Measurements from ENCODE around the gene ZNF765. TPM values are rescaled to one million over a fixed set of nuclear protein-coding genes. Genes with fewer than 3 reads are reported as not detected.

Gene ZNF765
- total and polyA plus RNA-seq, 2 experiments from 2014 or later, result 10.3 to 33.4 TPM

- Histone ChIP-seq H3K79me2 (replicated peaks; ENCODE audit: insufficient read depth) (peaks cover 31% of the 10 kb centered on the region), H2AFZ (peak within 1 kb of the TSS; percentile 44; the same call in 1 of the 2 replicates), H3K4me1 (ENCODE audit: insufficient read depth) (peaks cover 16% of the 10 kb centered on the region; the same call in 1 of the 2 replicates), H3F3A (replicated peaks; ENCODE audit: low read depth) (0 out of 2 replicates have a peak, but pooled peaks cover 4% of the 10 kb centered on the region), H4K20me1 (replicated peaks; ENCODE audit: insufficient read depth) (peaks cover 8% of the 10 kb centered on the region), H3K4me3 (peak within 1 kb of the TSS; percentile 85), H3K36me3 (ENCODE audit: insufficient read depth) (peaks cover 9% of the 10 kb centered on the region; the same call in 1 of the 2 replicates), H3K4me2 (peak within 1 kb of the TSS; percentile 82), H3K9me2 (ENCODE audit: insufficient read depth) (no peaks in the 10 kb centered on the region), H3K27me3 (ENCODE audit: insufficient read depth) (no peaks in the 10 kb centered on the region), H3K27ac (ENCODE audit: low read depth) (peak within 1 kb of the TSS; percentile 93)
- H3K27me3 Mint-ChIP-seq (ENCODE audit: insufficient read depth, low read depth, poor library complexity), result peaks cover 8% of the 10 kb centered on the region
- H3K36me3 Mint-ChIP-seq (ENCODE audit: low read depth), result peaks cover 23% of the 10 kb centered on the region
- ATAC-seq (peak; percentile 95), DNase-seq (ENCODE audit: low spot score) (peak; percentile 98)
- peak within 1 kb of the TSS; percentile 96 for H3K27ac Mint-ChIP-seq
- peaks cover 21% of the 10 kb centered on the region; the same call in 2 of the 3 replicates for H3K4me1 Mint-ChIP-seq
- H3K4me3 Mint-ChIP-seq, result peak within 1 kb of the TSS; percentile 93
- no peaks in the 10 kb centered on the region for H3K9me3 Mint-ChIP-seq
- TF ChIP-seq POLR2AphosphoS5 (IDR thresholded peaks at IDR 0.05; ENCODE audit: low read depth) (peak; percentile 73), CREB1 (CRISPR knock-in tag; IDR thresholded peaks at IDR 0.05; ENCODE audit: low read depth) (0 out of 2 replicates have a peak, but pooled peaks have one; percentile 20), ZNF114 (CRISPR knock-in tag; IDR thresholded peaks at IDR 0.05) (no peak)
Measured at GRCh38 chr19:53431399-53432087, 36.6 kb downstream of the ZNF765 start, which contains the start of gene ZNF761. Gene ZNF761 (plus strand): TSS chr19:53431984. CDS start chr19:53447269, 15,285 bp downstream.

DNA sequence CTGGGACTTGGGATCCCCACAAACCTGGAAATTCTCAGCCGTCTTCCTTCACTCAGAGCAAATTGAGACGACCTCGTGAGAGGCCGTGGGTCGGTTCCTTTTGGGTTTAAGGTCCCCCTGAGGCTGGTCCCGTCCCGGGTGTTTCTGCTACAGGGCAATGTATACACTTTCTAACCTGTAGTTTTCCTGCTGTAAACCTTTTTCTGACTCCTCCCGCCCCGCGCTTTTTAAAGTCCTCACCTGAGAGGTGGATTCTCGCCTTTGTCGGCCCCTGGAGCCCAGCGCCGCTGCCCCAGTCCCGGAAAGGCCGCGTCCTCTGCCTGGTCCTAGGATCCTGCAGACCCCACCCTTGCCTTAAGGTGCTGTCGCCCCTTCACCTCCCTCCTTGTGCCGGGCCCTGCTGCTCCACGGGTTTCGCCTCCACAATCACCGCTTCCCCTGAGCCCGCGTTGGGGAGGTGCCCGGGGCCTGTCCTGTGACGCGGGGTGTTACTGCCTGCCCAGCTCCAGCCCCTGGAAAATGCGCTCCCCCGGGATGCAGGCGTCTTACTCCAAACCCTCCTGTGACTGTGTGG is 37.2 kb downstream of the ZNF765 start:
- Mint-ChIP-seq H3K4me3 (peak overlapping the region; percentile 93), H3K27me3 (ENCODE audit: insufficient read depth, low read depth, poor library complexity) (peaks cover 8% of the 10 kb centered on the region), H3K27ac (peak overlapping the region; percentile 93), H3K36me3 (ENCODE audit: low read depth) (peaks cover 26% of the 10 kb centered on the region), H3K4me1 (peaks cover 21% of the 10 kb centered on the region; the same call in 2 of the 3 replicates), H3K9me3 (no peaks in the 10 kb centered on the region)
- Histone ChIP-seq H3F3A (replicated peaks; ENCODE audit: low read depth) (0 out of 2 replicates have a peak, but pooled peaks cover 4% of the 10 kb centered on the region), H3K9me2 (ENCODE audit: insufficient read depth) (no peaks in the 10 kb centered on the region), H3K36me3 (ENCODE audit: insufficient read depth) (peaks cover 9% of the 10 kb centered on the region; the same call in 1 of the 2 replicates), H3K27ac (ENCODE audit: low read depth) (no peak overlapping the region), H4K20me1 (replicated peaks; ENCODE audit: insufficient read depth) (peaks cover 12% of the 10 kb centered on the region), H3K27me3 (ENCODE audit: insufficient read depth) (no peaks in the 10 kb centered on the region), H2AFZ (no peak overlapping the region), H3K4me2 (peak overlapping the region; percentile 82), H3K4me1 (ENCODE audit: insufficient read depth) (peaks cover 16% of the 10 kb centered on the region; the same call in 1 of the 2 replicates), H3K79me2 (replicated peaks; ENCODE audit: insufficient read depth) (peaks cover 38% of the 10 kb centered on the region), H3K4me3 (peak overlapping the region; percentile 85)
- DNase-seq (ENCODE audit: low spot score) (peak; percentile 50), ATAC-seq (peak; percentile 63)
- TF ChIP-seq EZH2phosphoT487 (IDR thresholded peaks at IDR 0.05; ENCODE audit: unreplicated experiment), result no peak
- TF ChIP-seq, protein P1, sequence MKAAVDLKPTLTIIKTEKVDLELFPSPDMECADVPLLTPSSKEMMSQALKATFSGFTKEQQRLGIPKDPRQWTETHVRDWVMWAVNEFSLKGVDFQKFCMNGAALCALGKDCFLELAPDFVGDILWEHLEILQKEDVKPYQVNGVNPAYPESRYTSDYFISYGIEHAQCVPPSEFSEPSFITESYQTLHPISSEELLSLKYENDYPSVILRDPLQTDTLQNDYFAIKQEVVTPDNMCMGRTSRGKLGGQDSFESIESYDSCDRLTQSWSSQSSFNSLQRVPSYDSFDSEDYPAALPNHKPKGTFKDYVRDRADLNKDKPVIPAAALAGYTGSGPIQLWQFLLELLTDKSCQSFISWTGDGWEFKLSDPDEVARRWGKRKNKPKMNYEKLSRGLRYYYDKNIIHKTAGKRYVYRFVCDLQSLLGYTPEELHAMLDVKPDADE (IDR thresholded peaks at IDR 0.05), result no peak
- no peak for TF ChIP-seq NANOG (IDR thresholded peaks at IDR 0.05; ENCODE audit: borderline replicate concordance)
- no peak for TF ChIP-seq POLR2AphosphoS5 (IDR thresholded peaks at IDR 0.05; ENCODE audit: low read depth)
- TF ChIP-seq ZNF462 (CRISPR knock-in tag; IDR thresholded peaks at IDR 0.05), result no peak
- no peak for TF ChIP-seq EZH2 (IDR thresholded peaks at IDR 0.05; ENCODE audit: low read depth, unreplicated experiment)
- TF ChIP-seq CTCF (conservative IDR thresholded peaks at IDR 0.05; ENCODE audit: low read depth in 2 of 2), result no peak
